Ishikawa (cell line): ENCODE data around the gene SKIDA1.

Experiments used
- CEBPB ChIP-seq: IDR thresholded peaks from 2 replicates; pipeline ENCODE4 v1.6.1; 2012
- CREB1 ChIP-seq: IDR thresholded peaks from 2 replicates; pipeline ENCODE4 v1.6.1; 2012; ENCODE audit warnings: low read depth
- EGR1 ChIP-seq: IDR thresholded peaks from 2 replicates; pipeline ENCODE4 v1.6.1; 2012
- EP300 ChIP-seq: IDR thresholded peaks from 2 replicates; pipeline ENCODE4 v1.6.1; 2012; ENCODE audit warnings: borderline replicate concordance
- FOXM1 ChIP-seq: IDR thresholded peaks from 2 replicates; pipeline ENCODE4 v1.6.1; 2012; ENCODE audit warnings: low read depth, borderline replicate concordance
- MAX ChIP-seq: IDR thresholded peaks from 2 replicates; pipeline ENCODE4 v1.6.1; 2012
- NFIC ChIP-seq: IDR thresholded peaks from 2 replicates; pipeline ENCODE4 v1.6.1; 2012
- RAD21 ChIP-seq: IDR thresholded peaks from 2 replicates; pipeline ENCODE4 v1.6.1; 2012; ENCODE audit warnings: low read depth
- TAF1 ChIP-seq: IDR thresholded peaks from 2 replicates; pipeline ENCODE4 v1.6.1; 2012; ENCODE audit warnings: low read depth, mild to moderate bottlenecking
- TCF12 ChIP-seq: IDR thresholded peaks from 2 replicates; pipeline ENCODE4 v1.6.1; 2012; ENCODE audit warnings: low read depth
- TEAD4 ChIP-seq: IDR thresholded peaks from 2 replicates; pipeline ENCODE4 v1.6.1; 2012
- USF1 ChIP-seq: IDR thresholded peaks from 2 replicates; pipeline ENCODE4 v1.6.1; 2012
- YY1 ChIP-seq: IDR thresholded peaks from 2 replicates; pipeline ENCODE4 v1.6.1; 2012; ENCODE audit warnings: low read depth
- ZBTB7A ChIP-seq: IDR thresholded peaks from 2 replicates; pipeline ENCODE4 v1.6.1; 2012; ENCODE audit warnings: low read depth
- TF ChIP-seq, protein P1 (sequence below): IDR thresholded peaks from 2 replicates; pipeline ENCODE4 v1.6.1; 2012; ENCODE audit warnings: low read depth, mild to moderate bottlenecking

SKIDA1 gene

GRCh38 chr10:21495752-21496342 lies 29.6 kb downstream of the SKIDA1 start:
- TF ChIP-seq YY1 (no peak), MAX (peak; percentile 60), RAD21 (peak; percentile 82; the same call in 1 of the 2 replicates)

DNA sequence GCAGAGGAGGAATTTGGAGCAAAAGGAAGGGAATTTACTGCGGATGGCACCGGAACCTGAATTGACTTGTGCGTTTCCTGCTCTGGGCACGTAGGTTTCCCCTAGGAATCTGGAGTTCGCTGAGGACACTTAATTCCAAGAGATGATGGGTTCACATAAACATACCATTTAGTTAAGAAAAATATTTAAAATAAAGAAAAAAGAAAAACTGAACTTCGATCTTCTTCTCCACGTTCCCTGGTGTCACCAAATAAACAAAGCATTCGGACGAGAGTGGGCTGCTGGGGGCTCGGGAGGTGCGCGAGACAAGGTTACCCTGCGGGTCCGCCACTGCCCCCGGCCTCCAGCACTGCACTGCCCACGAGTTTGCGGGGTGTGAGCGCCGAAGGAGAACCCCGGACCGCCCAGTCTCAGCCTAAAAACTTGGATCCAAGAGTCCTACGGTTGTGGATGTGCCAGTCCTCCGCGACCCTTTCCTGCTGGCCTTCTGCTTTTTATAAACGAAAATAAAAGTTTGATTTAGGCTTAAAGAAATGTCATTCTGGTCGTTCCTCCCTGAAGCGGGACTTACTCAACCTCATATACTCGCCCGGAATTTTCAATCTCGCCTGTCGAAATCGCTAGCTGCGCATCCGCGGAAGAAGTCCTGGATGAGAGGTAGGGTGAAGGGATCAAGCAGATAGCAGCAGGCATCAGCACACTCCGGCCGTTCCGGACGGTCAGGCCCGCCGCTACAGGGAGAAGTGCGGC lies 30.3 kb downstream of the SKIDA1 start:
- TF ChIP-seq, protein P1, sequence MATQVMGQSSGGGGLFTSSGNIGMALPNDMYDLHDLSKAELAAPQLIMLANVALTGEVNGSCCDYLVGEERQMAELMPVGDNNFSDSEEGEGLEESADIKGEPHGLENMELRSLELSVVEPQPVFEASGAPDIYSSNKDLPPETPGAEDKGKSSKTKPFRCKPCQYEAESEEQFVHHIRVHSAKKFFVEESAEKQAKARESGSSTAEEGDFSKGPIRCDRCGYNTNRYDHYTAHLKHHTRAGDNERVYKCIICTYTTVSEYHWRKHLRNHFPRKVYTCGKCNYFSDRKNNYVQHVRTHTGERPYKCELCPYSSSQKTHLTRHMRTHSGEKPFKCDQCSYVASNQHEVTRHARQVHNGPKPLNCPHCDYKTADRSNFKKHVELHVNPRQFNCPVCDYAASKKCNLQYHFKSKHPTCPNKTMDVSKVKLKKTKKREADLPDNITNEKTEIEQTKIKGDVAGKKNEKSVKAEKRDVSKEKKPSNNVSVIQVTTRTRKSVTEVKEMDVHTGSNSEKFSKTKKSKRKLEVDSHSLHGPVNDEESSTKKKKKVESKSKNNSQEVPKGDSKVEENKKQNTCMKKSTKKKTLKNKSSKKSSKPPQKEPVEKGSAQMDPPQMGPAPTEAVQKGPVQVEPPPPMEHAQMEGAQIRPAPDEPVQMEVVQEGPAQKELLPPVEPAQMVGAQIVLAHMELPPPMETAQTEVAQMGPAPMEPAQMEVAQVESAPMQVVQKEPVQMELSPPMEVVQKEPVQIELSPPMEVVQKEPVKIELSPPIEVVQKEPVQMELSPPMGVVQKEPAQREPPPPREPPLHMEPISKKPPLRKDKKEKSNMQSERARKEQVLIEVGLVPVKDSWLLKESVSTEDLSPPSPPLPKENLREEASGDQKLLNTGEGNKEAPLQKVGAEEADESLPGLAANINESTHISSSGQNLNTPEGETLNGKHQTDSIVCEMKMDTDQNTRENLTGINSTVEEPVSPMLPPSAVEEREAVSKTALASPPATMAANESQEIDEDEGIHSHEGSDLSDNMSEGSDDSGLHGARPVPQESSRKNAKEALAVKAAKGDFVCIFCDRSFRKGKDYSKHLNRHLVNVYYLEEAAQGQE: no peak
- TF ChIP-seq RAD21: 0 out of 2 replicates have a peak, but pooled peaks have one; percentile 25

DNA sequence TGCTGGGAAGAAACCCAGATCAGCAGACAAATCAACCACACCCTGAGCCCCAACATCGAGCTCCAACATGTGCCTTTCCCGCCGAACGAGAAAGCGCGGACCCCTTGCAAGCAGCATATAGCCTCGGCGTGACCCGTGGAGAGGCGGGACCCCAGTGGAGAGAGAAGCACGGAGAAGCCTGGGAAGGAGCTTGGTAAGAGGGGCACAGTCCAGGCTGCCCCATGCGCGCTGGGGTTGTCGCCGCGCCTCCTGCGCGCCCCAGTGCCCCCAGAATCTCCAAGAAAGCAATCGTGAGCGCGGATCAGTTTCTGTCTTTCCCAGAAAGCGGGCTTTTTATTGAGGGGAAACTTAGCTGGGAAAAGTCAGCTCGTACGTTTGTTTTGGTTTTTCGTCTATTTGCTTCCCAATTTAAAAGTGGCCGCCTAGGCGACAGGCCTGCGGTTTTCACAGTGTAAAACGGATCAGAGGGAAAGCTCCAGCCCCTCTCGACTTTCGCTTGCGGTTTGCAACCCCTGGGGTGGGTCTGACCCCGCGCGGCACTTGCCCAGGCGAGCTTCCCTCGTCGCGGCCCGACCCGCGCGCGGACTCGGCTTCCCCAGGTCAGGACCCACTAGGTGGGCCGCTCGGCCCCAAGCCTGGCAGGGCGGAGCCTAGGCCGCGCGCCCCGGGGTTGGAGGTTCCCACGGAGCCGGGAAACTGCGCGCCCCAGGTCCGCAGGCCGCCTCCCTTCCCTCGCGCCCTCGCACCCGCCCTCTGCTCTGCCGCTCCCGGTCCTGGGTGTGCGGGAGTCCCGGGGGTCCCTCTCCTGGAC lies 31.1 kb downstream of the SKIDA1 start:
- TF ChIP-seq YY1: no peak
- TF ChIP-seq MAX: no peak
- no peak for TF ChIP-seq EGR1
- no peak; the same call in 1 of the 2 replicates for TF ChIP-seq RAD21
- no peak for TF ChIP-seq TAF1
- TF ChIP-seq USF1: no peak
- TF ChIP-seq ZBTB7A: no peak
- TF ChIP-seq CREB1: no peak
- TF ChIP-seq EP300: no peak
- TF ChIP-seq CEBPB: no peak
- TF ChIP-seq FOXM1: no peak
- TF ChIP-seq TCF12: no peak
- TF ChIP-seq, protein P1: no peak
- TF ChIP-seq NFIC: no peak

DNA sequence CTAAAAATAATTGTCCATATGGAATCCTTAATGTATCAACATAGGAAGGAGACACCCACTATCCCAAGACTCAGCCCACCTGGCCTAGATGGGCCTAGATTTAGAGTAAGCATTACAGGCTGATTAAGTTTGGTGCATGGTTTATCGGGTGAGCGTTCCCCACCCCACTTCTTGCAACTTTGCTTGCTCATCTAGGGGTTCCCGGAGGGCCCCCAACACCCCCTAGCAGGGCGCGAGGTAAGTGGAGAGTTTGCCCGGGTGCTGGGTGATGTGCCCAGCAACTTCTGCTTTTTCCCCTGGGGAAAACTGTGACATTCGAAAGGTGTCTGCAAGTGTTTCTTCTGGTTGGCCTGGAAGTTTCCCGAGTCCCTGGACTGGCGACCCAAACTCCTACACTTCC lies 31.7 kb downstream of the SKIDA1 start:
- TF ChIP-seq TCF12: no peak
- no peak for TF ChIP-seq EGR1
- no peak for TF ChIP-seq FOXM1
- TF ChIP-seq CEBPB: no peak
- TF ChIP-seq EP300: no peak
- TF ChIP-seq, protein P1: no peak
- TF ChIP-seq NFIC: no peak
- no peak for TF ChIP-seq TAF1

- TF ChIP-seq, protein P1: no peak
- TF ChIP-seq RAD21: no peak
- no peak for TF ChIP-seq ZBTB7A
- TF ChIP-seq TAF1: no peak
- no peak for TF ChIP-seq TCF12
- no peak for TF ChIP-seq EP300
- no peak for TF ChIP-seq CEBPB
- TF ChIP-seq USF1: no peak
- no peak for TF ChIP-seq TEAD4
- no peak for TF ChIP-seq FOXM1
- no peak for TF ChIP-seq MAX
- no peak for TF ChIP-seq NFIC
- no peak for TF ChIP-seq YY1
- no peak for TF ChIP-seq CREB1
- no peak for TF ChIP-seq EGR1
These were observed 33.1 kb downstream of the SKIDA1 start for GRCh38 chr10:21492421-21492820.
